Subcutaneous adipose tissue (tissue), 4 donors: ENCODE measurements around the gene OGDH. TPM values are rescaled to one million over a fixed set of nuclear protein-coding genes. Genes with fewer than 3 reads are reported as not detected.

Experiments
- total RNA-seq, 4 donors: library from RNA; depleted of rRNA; stranded (reverse); fragments of >200 nt; gene quantifications; one replicate each; pipeline ENCODE4 v1.1.0, GENCODE V29; 2016
- TF ChIP-seq, protein P1 (sequence below): fragments of 450-650 bp; IDR thresholded peaks from one replicate; pipeline ENCODE4 v1.5.1; 2016; ENCODE audit warnings: low read depth, mild to moderate bottlenecking, control low read depth, antibody characterized with exemption, moderate library complexity

Gene OGDH
- total RNA-seq, 4 donors from 2014 or later = 62.3 to 93.6 (median 68.5) TPM

DNA sequence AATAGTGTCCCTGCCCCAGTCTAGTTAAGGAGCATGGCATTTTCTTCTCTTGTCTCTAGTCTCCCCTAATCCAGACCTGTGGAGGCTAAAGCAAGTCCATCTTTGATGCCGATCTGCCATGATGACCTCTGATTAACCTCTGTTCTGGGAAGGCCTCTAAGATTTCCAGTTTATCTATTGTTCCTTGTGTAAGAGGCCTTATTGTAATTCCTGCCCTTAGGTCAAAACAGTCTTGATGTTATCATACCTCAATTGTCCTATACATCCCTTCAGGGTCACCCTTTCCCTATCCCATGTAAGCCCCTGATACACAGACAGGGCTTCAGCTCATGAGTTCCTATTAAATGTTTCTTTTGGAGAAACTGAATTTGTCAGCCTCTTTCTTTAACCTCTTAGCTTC is 137.3 kb downstream of the OGDH start:
- TF ChIP-seq, protein P1, sequence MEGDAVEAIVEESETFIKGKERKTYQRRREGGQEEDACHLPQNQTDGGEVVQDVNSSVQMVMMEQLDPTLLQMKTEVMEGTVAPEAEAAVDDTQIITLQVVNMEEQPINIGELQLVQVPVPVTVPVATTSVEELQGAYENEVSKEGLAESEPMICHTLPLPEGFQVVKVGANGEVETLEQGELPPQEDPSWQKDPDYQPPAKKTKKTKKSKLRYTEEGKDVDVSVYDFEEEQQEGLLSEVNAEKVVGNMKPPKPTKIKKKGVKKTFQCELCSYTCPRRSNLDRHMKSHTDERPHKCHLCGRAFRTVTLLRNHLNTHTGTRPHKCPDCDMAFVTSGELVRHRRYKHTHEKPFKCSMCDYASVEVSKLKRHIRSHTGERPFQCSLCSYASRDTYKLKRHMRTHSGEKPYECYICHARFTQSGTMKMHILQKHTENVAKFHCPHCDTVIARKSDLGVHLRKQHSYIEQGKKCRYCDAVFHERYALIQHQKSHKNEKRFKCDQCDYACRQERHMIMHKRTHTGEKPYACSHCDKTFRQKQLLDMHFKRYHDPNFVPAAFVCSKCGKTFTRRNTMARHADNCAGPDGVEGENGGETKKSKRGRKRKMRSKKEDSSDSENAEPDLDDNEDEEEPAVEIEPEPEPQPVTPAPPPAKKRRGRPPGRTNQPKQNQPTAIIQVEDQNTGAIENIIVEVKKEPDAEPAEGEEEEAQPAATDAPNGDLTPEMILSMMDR = no peak

DNA sequence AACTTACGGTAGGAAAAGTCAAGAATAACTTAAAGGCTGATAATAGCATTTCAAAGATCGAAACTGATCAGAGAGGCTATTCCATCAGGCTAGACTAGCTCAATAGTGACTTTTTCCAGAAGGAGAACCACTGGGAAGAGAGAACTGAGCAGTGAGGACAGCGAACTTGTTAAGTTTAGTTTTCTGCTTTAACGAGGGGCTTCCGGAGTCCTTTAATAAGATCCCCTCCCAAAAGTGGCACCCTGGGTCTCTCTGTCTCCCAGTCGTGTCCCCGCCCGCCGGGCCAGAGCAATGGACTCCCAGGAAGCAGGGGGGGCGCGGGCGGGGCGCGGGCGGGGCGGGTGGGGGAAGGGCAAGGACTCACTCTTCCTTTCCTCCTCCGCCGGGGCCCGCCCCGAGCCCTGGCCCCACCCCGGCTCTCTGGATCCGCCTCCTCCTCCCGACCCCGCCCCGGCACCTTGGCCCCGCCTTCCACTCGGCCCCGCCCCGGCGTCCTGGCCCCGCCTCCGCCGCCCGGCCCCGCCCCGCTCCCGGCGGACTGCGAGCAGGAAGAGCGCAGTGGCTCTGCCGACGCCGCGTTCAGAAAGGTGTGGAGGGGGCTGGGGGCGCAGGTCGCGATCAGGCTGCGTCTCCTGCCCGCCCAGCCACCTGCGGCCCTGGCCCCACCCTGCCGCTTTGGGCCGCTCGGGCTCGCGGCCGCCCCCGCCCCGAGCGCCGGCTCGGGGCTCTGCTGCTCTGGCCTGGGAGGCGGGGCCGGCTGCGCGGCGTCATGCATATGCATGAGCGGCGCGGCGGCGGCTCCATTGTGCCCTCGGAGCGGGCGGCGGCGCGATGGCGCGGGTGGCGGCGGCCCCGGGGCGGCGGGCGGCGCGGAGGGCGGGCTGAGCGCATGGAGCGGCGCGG is 141.9 kb downstream of the OGDH start, which contains the start of gene ZMIZ2:
ZMIZ2 (plus strand) TSS at position 803 of the 903 bp plus-strand sequence. CDS start 7,403 bp downstream, outside the sequence.
- TF ChIP-seq, protein P1 = no peak

DNA sequence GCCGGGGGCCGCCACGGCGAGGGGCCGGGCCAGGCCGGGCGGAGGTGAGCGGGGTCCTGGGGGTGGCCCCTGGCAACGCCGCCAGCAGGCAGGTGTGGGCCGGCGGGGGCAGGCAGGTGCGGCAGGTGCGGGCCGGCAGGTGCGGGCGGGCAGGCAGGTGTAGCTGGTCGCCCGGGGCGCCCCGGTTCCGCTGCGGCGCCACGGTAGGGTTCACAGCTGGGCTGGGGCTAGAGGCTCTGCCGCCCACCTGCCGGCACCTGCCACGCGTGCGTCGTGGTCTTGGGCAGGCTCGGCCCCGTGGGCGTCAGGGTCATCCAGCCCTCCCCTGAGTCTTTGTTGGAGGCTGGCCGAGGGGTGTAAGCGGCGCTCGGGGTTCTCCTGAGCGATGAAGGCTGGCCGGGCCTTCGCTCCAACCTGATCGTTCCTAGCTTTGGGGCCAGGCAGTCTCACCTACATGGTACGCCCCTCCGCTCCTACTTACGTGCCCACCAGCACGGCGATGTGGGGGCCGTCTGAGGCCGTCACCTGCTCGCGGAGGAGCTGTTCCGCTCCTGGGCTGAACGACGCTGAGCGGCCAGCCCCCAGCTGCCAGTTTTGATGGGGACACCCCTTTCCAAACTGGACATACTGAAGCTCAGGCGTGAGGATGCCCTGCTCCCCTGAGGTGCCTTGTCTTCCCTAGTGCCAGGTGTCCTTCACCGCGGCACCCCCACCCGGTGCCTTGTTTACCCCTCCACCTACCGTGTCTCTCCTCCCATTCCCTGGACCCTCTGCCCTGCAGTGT is 142.7 kb downstream of the OGDH start:
- TF ChIP-seq, protein P1 = no peak

DNA sequence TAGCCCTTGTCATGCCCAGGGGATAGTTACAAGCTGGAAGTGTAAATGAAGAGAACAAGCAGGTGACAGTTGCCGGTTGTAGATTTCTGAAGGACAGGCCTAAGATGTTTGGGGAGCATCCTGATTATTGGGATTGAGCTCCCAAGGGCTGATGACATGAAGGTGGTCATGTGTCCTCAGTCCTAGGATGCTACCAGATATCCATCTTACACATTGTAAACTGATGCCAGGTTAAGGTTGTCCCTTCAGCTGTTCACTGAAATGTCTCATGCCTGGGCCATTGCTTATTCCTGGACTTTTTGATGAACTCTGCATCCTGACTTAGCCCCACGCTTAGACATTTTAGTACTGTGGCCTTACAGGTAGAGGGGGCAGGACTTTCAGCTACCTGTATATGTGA is 143.6 kb downstream of the OGDH start:
- TF ChIP-seq, protein P1 = no peak

DNA sequence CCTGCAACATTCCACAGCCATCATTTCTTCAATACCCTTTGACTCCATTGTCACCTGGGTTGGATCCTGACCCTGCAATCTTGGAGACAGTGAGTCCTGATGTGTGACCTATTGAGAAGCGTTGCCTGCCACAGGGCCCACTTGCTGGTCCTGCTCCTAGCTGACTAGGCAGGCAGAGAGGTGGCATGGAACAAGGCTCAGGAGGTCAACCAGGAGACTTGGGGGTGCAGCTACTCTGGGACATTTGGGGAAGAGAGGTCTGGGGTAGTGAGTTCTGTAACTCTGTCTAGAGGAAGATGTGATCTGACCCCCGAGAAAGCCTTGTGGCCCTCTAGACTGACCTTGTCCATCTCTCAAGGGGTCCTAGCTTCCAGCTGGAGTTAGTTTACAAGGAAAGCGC is 144.0 kb downstream of the OGDH start:
- TF ChIP-seq, protein P1 = no peak

DNA sequence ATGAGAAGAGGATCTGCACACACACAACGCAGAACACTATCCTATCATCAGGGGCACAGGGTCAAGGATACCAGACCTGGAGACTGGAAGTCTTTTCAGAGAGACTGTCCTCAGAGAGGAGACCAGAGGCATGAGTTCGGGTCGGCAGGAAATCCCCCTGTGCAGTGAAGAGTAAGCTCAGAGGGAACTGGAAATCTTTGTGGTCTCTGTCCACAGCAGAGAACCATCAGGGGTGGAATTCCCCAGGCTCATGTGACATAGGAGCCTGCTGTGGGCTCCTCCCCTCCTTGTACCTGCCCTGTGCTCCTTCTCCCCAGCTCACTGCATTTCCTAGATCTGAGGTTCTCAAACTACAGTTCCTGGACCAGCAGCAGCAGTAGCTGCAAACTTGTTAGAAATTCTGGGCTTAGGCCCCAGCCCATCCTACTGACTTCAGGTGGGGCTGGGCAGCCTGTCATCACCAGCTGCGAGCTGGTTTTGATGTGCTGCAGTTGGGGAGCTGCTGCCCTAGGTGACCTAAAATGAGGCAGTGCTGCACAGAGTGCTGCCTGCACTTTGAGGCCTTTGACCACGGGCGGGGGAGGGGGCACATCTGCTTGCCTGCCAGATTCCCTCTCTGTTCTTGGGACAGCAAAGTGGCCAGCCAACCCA is 144.6 kb downstream of the OGDH start:
- TF ChIP-seq, protein P1 = no peak
